KOPT-K1 (cell line): ENCODE results near the gene ZNF592.

Experiments
- H3K27ac ChIP-seq: fragments of 200-600 bp; sonication (generic); 2 replicates; pipeline ENCODE4 v1.5.1; 2016; ENCODE audit warnings: antibody characterized with exemption, mild to moderate bottlenecking, low read depth, low read length; ENCODE audit not compliant: poor library complexity, severe bottlenecking
- H3K36me3 ChIP-seq: fragments of 200-600 bp; sonication (generic); 2 replicates; pipeline ENCODE4 v1.5.1; 2017; ENCODE audit warnings: antibody characterized with exemption, mild to moderate bottlenecking, low read length, moderate library complexity; ENCODE audit not compliant: insufficient read depth
- H3K9me3 ChIP-seq: fragments of 200-600 bp; sonication (generic); 2 replicates; pipeline ENCODE4 v1.5.1; 2017; ENCODE audit warnings: antibody characterized with exemption, low read length, mild to moderate bottlenecking; ENCODE audit not compliant: insufficient read depth, poor library complexity, severe bottlenecking

ZNF592 gene

GRCh38 chr15:84799511-84800187 is 51.3 kb downstream of the ZNF592 start:
- Histone ChIP-seq H3K27ac (no peak overlapping the region), H3K36me3 (peaks cover 92% of the 10 kb centered on the region), H3K9me3 (no peaks in the 10 kb centered on the region)

DNA sequence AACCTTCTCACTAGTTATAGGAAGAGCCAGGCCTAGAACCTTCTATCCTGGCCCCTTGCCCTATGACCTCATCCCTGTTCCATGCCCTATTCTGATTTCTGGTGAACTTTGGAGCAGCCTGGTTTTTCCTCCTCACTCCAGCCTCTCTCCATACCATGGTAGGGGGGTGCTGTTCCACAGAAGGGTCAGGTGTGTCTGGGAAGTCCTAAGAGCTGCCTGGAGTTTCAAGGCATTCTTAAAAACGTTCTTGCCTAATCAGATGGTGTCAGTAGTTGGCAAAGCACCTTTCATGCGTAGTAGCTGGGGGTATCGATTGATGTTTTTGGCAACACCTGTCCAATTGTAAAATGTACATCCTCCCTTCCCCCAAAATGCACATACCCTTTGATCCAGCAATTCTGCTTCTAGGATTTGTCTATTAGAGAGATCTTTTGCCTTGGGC is 52.0 kb downstream of the ZNF592 start:
- peaks cover 92% of the 10 kb centered on the region for H3K36me3 ChIP-seq
- no peaks in the 10 kb centered on the region for H3K9me3 ChIP-seq
- H3K27ac ChIP-seq, result no peak overlapping the region

- no peaks in the 10 kb centered on the region for H3K9me3 ChIP-seq
- no peak overlapping the region for H3K27ac ChIP-seq
- H3K36me3 ChIP-seq, result peaks cover 56% of the 10 kb centered on the region
These were observed 55.9 kb downstream of the ZNF592 start for GRCh38 chr15:84804005-84804900.

DNA sequence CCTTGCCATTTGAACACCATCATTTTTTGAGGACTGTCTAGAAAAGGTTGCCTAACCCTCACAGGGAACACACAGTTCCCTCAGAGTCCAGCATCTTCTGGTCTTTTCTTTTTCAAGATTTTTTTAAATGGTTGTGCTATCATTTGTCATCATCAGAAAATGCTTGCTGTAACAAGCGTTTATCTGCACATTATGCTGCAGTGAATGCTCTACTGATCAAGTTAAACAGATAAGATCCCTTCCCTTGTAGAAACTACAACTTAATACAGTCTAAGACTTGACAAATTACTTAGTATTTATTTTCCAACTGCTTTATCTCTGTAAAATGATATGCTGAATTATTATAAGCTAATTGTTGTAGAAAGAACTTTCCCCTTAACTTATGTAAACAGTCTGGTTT is 56.8 kb downstream of the ZNF592 start:
- Histone ChIP-seq H3K27ac (no peak overlapping the region), H3K9me3 (no peaks in the 10 kb centered on the region), H3K36me3 (peaks cover 47% of the 10 kb centered on the region)

DNA sequence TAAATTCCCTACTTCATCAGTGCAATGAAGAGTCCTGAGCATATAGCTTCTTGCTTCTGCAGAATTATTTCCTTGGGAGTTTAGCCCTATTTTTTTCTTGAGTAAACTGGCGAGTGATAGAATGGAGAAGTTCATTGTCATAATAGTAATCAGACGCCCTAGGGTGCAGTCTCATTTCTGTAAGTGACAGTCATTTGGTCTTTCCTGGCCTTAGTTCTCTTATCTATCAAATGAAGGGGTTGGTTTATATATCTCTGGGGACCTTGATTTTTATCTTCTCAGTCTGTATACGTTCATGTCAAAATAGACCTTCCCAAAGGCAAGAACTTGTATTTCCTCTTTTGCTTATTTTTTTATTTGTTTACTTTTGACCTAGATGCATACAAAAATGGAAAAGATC is 58.8 kb downstream of the ZNF592 start:
- Histone ChIP-seq H3K9me3 (no peaks in the 10 kb centered on the region), H3K27ac (no peak overlapping the region), H3K36me3 (peaks cover 29% of the 10 kb centered on the region; the same call in 1 of the 2 replicates)

- no peak overlapping the region for H3K27ac ChIP-seq
- H3K36me3 ChIP-seq, result no peaks in the 10 kb centered on the region; the same call in 1 of the 2 replicates
- H3K9me3 ChIP-seq, result no peaks in the 10 kb centered on the region
These were observed 61.9 kb downstream of the ZNF592 start for GRCh38 chr15:84810073-84810840.

DNA sequence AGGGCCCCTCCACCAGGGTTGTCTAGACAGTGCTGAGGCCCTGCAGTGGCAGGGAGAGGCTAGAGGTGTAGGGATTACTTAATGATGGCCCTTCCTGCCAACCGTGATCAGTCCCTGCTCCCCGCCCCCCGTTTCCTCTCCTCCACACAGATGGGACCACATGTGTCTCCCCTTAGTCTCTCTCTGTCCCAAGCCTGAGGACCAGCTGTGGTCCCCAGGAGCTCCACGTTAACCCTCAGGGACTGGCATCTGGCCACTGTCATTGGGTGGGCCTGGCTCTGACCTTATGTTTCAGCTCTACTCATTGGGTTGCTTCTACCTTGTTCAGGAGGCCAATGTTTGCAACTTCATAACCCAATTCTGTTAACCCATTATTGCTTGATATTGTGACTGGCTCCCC is 62.8 kb downstream of the ZNF592 start:
- Histone ChIP-seq H3K27ac (no peak overlapping the region), H3K36me3 (no peaks in the 10 kb centered on the region; the same call in 1 of the 2 replicates), H3K9me3 (no peaks in the 10 kb centered on the region)

GRCh38 chr15:84811828-84812227 is 63.4 kb downstream of the ZNF592 start:
- H3K36me3 ChIP-seq, result no peaks in the 10 kb centered on the region; the same call in 1 of the 2 replicates
- no peak overlapping the region for H3K27ac ChIP-seq
- H3K9me3 ChIP-seq, result no peaks in the 10 kb centered on the region

DNA sequence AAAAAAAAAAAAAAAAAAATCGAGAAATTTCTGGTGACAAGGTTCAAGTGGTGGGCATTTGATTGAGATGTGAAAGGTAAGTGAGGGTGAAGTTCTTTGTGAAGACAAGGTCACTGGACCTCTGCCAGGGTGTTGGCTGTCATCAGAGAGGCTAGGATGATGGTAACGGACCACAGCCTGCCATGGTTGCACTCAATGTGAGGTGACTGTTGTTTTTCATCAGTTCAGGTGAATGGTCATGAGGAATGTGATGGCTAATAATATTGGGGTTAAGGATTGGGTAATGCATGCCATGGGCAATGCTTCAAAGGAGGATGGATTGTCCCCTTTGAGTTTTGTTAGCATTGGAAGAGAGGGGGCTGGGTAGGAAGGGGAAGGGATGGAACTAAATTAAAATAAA is 64.5 kb downstream of the ZNF592 start:
- Histone ChIP-seq H3K36me3 (no peaks in the 10 kb centered on the region), H3K9me3 (no peaks in the 10 kb centered on the region), H3K27ac (no peak overlapping the region)

DNA sequence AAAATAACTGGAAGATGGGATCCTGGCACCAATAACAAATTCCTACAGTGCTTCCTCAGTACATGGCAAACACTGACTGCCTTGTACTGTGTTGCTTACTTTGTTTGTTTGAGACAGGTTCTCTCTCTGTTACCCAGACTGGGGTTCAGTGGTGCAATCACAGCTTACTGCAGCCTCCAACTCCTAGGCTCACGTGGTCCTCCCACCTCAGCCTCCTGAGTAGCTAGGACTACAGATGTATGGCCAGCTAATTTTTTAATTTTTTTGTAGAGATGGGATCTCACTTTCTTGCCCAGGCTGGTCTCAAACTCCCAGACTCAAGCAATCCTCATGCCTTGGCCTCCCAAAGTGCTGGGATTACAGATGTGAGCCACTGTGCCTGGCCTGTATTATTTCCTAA is 65.0 kb downstream of the ZNF592 start:
- Histone ChIP-seq H3K27ac (no peak overlapping the region), H3K36me3 (no peaks in the 10 kb centered on the region), H3K9me3 (no peaks in the 10 kb centered on the region)

- H3K36me3 ChIP-seq, result no peaks in the 10 kb centered on the region
- no peaks in the 10 kb centered on the region for H3K9me3 ChIP-seq
- H3K27ac ChIP-seq, result no peak overlapping the region
These were observed 65.5 kb downstream of the ZNF592 start for GRCh38 chr15:84813931-84814330.

DNA sequence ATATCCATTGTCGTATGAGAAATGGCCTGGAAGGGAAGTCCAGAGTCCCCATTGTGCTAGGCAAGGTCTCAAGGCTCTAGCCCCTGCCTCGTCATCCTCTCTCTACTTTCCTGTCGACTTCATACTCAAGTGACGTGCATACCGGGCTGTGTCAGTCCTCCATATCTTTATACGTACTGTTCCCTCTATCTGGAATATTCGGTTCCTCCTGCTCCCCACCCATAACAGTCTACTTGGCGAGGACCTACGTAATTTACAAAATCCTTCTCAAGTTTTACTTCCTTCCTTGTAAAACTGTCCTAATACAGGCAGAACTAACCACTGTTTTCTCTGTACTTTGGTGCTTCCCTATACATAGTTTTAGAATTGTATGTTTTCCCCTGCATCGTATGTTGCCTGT is 66.5 kb downstream of the ZNF592 start:
- H3K9me3 ChIP-seq, result no peaks in the 10 kb centered on the region
- no peak overlapping the region for H3K27ac ChIP-seq
- no peaks in the 10 kb centered on the region for H3K36me3 ChIP-seq

DNA sequence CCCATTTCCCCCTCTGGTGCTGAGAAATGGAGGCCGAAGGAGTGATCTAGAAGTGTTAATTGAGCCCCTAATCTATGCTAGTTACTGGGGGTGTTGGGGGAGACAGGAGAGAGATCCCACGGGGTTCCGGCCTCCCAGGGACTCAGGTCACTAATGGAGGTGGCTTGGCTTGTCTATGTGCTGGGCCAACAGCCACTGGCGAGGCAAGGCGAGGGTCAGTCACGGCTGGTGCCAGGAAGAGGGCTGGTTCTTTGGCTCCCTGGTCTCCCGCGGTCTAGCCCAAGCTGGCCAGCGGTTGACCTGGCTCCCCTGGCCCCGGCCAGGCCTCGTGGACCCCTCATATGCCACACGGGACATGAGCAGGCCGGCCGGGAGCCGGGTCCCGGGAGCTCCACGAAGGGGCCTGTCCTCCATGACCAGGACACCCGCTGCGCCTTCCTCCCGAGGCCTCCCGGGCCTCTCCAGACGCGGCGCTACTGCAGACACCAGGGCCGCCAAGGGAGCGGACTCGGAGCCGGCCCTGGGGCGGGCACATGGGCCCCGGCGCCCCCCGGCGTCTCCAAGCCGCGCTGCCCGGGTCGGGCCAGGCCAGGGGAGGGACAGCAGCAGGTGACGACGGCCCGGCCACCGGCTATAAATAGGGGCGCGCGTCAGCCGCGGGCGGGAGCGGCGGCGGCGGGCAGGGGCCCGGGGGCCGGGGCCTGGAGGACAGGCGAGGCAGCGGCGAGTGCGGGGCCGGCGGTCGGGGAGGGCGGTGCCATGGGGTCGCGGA is 68.5 kb downstream of the ZNF592 start, which contains the start of gene ALPK3:
Gene ALPK3, plus strand, starts transcription at position 663 of the 772 bp plus-strand sequence. Its CDS starts 97 bp downstream, at position 760.
- no peaks in the 10 kb centered on the region for H3K9me3 ChIP-seq
- H3K36me3 ChIP-seq, result no peaks in the 10 kb centered on the region
- H3K27ac ChIP-seq, result peak within 1 kb of the TSS; percentile 21

GRCh38 chr15:84817466-84818081 is 69.2 kb downstream of the ZNF592 start:
- peak overlapping the region; percentile 21 for H3K27ac ChIP-seq
- H3K36me3 ChIP-seq, result no peaks in the 10 kb centered on the region
- H3K9me3 ChIP-seq, result no peaks in the 10 kb centered on the region
